Measurements from ENCODE around the gene EYS. TPM values are rescaled to one million over a fixed set of nuclear protein-coding genes. Genes with fewer than 3 reads are reported as not detected.

The EYS gene
- total RNA-seq, 2 donors from 2014 or later: not detected

- H3K27me3 ChIP-seq (replicated peaks; ENCODE audit: insufficient read depth): no peaks in the 10 kb centered on the region
- no peaks in the 10 kb centered on the region for H3K36me3 ChIP-seq
- ATAC-seq (ENCODE audit: insufficient number of reproducible peaks, low FRiP score, low read depth): no peak
- H3K4me3 ChIP-seq: no peak overlapping the region
- no peak for TF ChIP-seq CTCF (IDR thresholded peaks at IDR 0.05)
- no peak overlapping the region for H3K27ac ChIP-seq
- H3K4me1 ChIP-seq (ENCODE audit: control insufficient read depth in 1 of 2, low read depth in 2 of 2): no peaks in the 10 kb centered on the region
- no peak for DNase-seq (ENCODE audit: low spot score)
- H3K9me3 ChIP-seq: no peaks in the 10 kb centered on the region
Observed at GRCh38 chr6:63731930-63732329, 1975.1 kb downstream of the EYS start.

GRCh38 chr6:63730311-63730710, 1976.7 kb downstream of the EYS start:
- Histone ChIP-seq H3K27ac (no peak overlapping the region), H3K27me3 (replicated peaks; ENCODE audit: insufficient read depth) (no peaks in the 10 kb centered on the region)
- no peak for ATAC-seq (ENCODE audit: insufficient number of reproducible peaks, low FRiP score, low read depth)

GRCh38 chr6:63724721-63725120, 1982.3 kb downstream of the EYS start:
- DNase-seq (ENCODE audit: low spot score) (no peak), ATAC-seq (ENCODE audit: insufficient number of reproducible peaks, low FRiP score, low read depth) (no peak)
- Histone ChIP-seq H3K27me3 (replicated peaks; ENCODE audit: insufficient read depth) (no peaks in the 10 kb centered on the region), H3K4me3 (no peak overlapping the region), H3K9me3 (no peaks in the 10 kb centered on the region), H3K36me3 (no peaks in the 10 kb centered on the region), H3K4me1 (ENCODE audit: control insufficient read depth in 1 of 2, low read depth in 2 of 2) (no peaks in the 10 kb centered on the region), H3K27ac (no peak overlapping the region)
- no peak for TF ChIP-seq CTCF (IDR thresholded peaks at IDR 0.05)

More at GRCh38 chr6:63730311-63730710, 1976.7 kb downstream of the EYS start:
- Histone ChIP-seq H3K9me3 (no peaks in the 10 kb centered on the region), H3K36me3 (no peaks in the 10 kb centered on the region), H3K4me3 (no peak overlapping the region), H3K4me1 (ENCODE audit: control insufficient read depth in 1 of 2, low read depth in 2 of 2) (no peaks in the 10 kb centered on the region)
- no peak for TF ChIP-seq CTCF (IDR thresholded peaks at IDR 0.05)
- no peak for DNase-seq (ENCODE audit: low spot score)

GRCh38 chr6:63721181-63721580, 1985.8 kb downstream of the EYS start:
- DNase-seq (ENCODE audit: low spot score) (no peak), ATAC-seq (ENCODE audit: insufficient number of reproducible peaks, low FRiP score, low read depth) (no peak)
- Histone ChIP-seq H3K4me3 (no peak overlapping the region), H3K27me3 (replicated peaks; ENCODE audit: insufficient read depth) (no peaks in the 10 kb centered on the region), H3K9me3 (no peaks in the 10 kb centered on the region), H3K27ac (no peak overlapping the region), H3K4me1 (ENCODE audit: control insufficient read depth in 1 of 2, low read depth in 2 of 2) (no peaks in the 10 kb centered on the region), H3K36me3 (no peaks in the 10 kb centered on the region)
- TF ChIP-seq CTCF (IDR thresholded peaks at IDR 0.05): no peak

- no peak for TF ChIP-seq CTCF (IDR thresholded peaks at IDR 0.05)
- Histone ChIP-seq H3K9me3 (no peaks in the 10 kb centered on the region), H3K36me3 (peaks cover 19% of the 10 kb centered on the region), H3K27me3 (replicated peaks; ENCODE audit: insufficient read depth) (no peaks in the 10 kb centered on the region), H3K27ac (no peak overlapping the region), H3K4me1 (ENCODE audit: control insufficient read depth in 1 of 2, low read depth in 2 of 2) (no peaks in the 10 kb centered on the region), H3K4me3 (no peak overlapping the region)
- ATAC-seq (ENCODE audit: insufficient number of reproducible peaks, low FRiP score, low read depth): no peak
- DNase-seq (ENCODE audit: low spot score): no peak
Observed at GRCh38 chr6:63716169-63716568, 1990.9 kb downstream of the EYS start.

Measured in thoracic aorta (tissue), 2 donors.